ENCODE measurements around the gene METTL24.

DNA sequence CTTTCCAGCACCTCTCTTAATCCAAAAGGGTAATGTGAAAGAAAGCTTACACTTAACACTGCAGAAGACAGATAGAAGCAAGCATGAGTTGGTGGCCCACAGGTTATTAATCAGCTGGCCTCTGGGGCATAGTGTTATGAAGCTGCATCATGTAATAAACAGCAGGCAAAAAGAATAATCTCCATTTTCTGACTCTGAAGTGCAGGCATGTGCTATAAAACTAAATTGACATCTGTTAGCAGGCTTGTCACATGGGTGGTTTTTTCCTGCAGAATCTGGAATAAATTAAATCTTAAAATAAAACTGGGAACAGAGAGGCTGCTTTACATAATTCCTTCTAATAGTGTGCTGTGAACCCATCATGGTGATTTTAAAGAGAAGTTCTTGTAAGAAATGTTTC is 73.3 kb downstream of the METTL24 start:
- TF ChIP-seq SP1 (IDR thresholded peaks at IDR 0.05; ENCODE audit: low read depth, low read length): no peak
- no peak for TF ChIP-seq ZNF274 (IDR thresholded peaks at IDR 0.05; ENCODE audit: borderline replicate concordance, extremely low read depth, low read length)
- no peak for TF ChIP-seq KDM5A (IDR thresholded peaks at IDR 0.05; ENCODE audit: low read length)
- TF ChIP-seq TAF1 (IDR thresholded peaks at IDR 0.05; ENCODE audit: low read depth, low read length): no peak
- TF ChIP-seq POLR2A (IDR thresholded peaks at IDR 0.05; ENCODE audit: control extremely low read depth in 1 of 2, low read depth in 2 of 2, low read length in 2 of 2): no peak
- TF ChIP-seq EP300 (IDR thresholded peaks at IDR 0.05; ENCODE audit: borderline replicate concordance in 1 of 2, low read depth in 2 of 2, low read length in 2 of 2): no peak
- TF ChIP-seq POLR2AphosphoS5 (IDR thresholded peaks at IDR 0.05; ENCODE audit: low read depth, low read length): no peak
- TF ChIP-seq CTCF (IDR thresholded peaks at IDR 0.05; ENCODE audit: control extremely low read depth in 1 of 3, insufficient read depth in 1 of 3, low read depth in 1 of 3, low read length in 3 of 3): no peak
- TF ChIP-seq EZH2 (IDR thresholded peaks at IDR 0.05; ENCODE audit: low read depth, low read length, severe bottlenecking): no peak
- no peak for TF ChIP-seq GTF2F1 (IDR thresholded peaks at IDR 0.05; ENCODE audit: borderline replicate concordance, low read depth, low read length)
- no peak for TF ChIP-seq SRF (IDR thresholded peaks at IDR 0.05; ENCODE audit: low read depth, low read length)
- no peak for TF ChIP-seq NANOG (IDR thresholded peaks at IDR 0.05; ENCODE audit: insufficient read depth, low read depth, low read length, poor library complexity, severe bottlenecking)
